GM21423 (cell line): ENCODE measurements around the gene ULK4.
A peak's percentile ranks its signal among the peaks of the same experiment; 100 is the strongest.
"Not testable (repeated sequence)": the region's sequence is repeated elsewhere in the genome, so short reads cannot be mapped to it uniquely, and the experiment has no call there.

Source experiments
- ATAC-seq: cut with Tn5 transposase; IDR thresholded peaks from one replicate; pipeline ENCODE4 v1.9.1; 2021; ENCODE audit warnings: mild to moderate bottlenecking, moderate library complexity; ENCODE audit not compliant: unreplicated experiment

The ULK4 gene

GRCh38 chr3:41960826-41961750 is 815 bp downstream of the ULK4 start:
- ATAC-seq = peak; percentile 17

DNA sequence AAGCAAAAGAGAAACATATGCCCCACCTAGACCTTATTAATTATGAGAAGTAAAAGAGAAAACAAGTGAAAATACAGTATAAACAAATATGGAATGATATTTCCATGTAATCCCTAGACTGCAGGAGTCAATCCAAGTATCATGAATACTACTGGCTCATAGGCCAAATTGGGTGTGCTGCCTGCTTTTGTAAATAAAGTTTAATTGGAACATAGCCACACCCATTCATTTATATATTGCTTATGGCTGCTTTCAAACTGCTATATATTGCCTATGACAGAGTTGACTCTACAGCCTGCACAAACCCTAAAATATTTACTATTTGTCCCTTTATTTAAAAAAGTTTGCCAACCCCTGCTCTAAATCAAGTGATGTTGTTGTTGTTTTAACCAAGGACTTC is 5.3 kb downstream of the ULK4 start:
- no peak for ATAC-seq

GRCh38 chr3:41955192-41955591 is 6.7 kb downstream of the ULK4 start:
- no peak for ATAC-seq

DNA sequence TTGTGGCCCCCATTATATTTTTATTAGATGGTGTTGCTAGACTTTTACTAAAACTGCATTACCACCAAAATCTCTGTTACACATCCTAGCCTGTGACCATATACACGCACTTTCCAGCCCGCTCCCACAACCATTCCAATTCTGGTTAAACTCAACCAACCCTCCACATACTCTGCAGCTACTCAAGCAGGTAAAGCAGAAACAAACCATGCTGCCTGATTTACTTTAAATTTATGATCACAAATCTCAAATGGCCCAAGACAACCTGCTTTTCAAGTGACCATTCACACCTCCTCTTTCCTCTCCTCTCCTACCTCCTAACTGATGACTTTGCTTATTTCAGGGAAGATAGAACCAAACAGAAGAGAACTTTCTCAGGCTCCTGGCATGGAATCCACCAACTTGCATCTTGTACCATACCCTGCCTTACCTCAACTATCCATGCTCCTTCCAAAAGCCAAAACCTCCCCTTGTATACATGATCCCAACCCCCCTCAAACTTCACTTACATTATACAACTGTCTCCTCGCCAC is 18.5 kb downstream of the ULK4 start:
- no peak for ATAC-seq

- ATAC-seq = no peak
Observed at GRCh38 chr3:41940393-41940792, 21.5 kb downstream of the ULK4 start.

DNA sequence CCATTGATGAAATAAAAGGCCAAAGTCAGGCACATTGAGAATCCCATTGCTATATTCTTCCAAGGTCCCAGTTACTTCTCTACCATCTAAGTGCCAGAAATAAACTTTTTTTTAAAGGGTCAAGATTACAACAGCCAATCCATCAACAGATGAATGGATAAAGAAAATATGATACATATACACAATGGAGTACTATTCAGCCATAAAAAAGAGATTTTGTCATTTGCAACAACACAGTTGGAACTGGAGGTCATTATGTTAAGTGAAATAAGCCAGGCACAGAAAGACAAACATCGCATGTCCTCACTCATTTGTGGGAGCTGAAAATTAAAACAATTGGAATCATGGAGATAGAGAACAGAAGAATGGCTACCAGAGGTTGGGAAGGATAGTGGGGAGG is 25.5 kb downstream of the ULK4 start:
- ATAC-seq = no peak

- no peak for ATAC-seq
Observed at GRCh38 chr3:41933154-41933676, 28.7 kb downstream of the ULK4 start.

GRCh38 chr3:41932464-41932863 is 29.4 kb downstream of the ULK4 start:
- no peak for ATAC-seq

GRCh38 chr3:41920406-41920965 is 41.4 kb downstream of the ULK4 start:
- ATAC-seq = no peak

GRCh38 chr3:41915353-41915752 is 46.5 kb downstream of the ULK4 start:
- ATAC-seq = no peak

DNA sequence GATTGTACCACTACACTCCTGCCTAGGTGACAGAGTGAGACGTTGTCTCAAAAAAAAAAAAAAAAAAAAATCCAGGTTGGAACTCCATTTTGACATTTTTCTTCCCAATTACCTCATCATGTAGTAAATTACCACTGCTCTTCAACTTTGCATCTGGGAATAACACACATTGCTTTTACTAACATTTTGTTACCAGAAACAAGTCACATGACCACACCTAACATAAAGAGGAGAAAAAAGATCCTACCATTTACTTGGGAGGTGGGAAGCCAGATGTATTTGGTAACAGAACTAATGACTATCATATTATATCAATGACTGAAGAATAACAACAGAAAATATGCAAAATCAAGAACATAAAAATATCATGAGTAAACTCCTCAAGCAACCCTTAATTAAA is 49.6 kb downstream of the ULK4 start:
- no peak for ATAC-seq

GRCh38 chr3:41907330-41908073 is 54.4 kb downstream of the ULK4 start:
- ATAC-seq = no peak

DNA sequence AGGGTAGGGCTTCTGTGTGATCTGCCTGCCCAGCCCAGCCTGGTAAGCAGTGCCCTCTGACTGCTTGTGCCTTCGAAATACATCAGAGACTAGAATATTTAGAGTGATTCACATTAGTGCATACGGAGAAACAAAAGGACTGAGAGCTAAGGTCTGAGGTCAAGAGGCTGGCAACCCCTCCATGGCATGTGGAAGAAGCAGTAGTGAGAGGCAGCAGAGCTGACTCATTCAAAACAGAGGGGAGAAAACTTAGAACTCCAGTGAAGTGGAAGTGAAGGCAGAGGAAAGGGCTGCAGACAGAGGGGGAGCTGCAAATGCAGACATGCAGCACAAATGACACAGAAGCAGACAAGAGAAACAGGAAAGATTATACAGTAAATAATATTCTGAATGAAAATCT is 61.6 kb downstream of the ULK4 start:
- ATAC-seq = no peak

- no peak for ATAC-seq
Observed at GRCh38 chr3:41898631-41899030, 63.3 kb downstream of the ULK4 start.

DNA sequence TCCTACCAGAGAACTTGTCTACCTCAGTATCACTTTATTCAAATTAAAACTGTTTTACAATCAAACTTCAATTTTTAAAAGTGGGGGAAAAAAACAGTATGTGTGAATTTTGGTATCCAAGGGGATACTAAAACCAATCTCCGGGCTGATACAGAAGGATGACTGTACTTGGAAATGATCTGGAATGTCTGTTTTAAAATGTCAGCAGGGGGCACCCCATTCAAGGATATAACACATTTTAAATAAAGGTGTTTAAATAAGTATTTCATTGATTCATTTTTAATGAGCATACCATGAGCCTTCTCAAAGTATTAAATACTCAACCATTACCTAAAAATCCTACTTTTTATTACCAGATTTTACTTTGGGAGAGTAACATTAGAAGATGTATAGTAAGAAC is 67.9 kb downstream of the ULK4 start:
- no peak for ATAC-seq

GRCh38 chr3:41888368-41889076 is 73.4 kb downstream of the ULK4 start:
- ATAC-seq = no peak

DNA sequence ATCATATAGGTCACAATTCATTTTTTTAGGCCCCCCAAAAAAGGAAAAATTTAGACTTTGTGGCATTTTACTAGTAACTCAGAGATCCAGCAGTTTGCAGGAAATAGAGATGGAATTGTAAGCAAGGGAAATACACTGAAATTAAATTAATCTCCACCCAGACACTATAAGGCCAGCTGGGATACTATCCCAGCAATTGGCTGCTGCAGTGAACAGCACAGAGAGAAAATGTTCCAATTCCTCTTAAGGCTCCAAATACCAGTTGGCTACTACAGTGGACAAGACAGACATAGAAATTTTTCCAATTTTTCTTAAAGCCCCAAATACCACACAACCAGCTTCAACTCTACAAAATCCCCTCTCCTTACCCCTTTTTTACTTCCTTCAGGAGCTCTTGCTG is 78.9 kb downstream of the ULK4 start:
- ATAC-seq = no peak

DNA sequence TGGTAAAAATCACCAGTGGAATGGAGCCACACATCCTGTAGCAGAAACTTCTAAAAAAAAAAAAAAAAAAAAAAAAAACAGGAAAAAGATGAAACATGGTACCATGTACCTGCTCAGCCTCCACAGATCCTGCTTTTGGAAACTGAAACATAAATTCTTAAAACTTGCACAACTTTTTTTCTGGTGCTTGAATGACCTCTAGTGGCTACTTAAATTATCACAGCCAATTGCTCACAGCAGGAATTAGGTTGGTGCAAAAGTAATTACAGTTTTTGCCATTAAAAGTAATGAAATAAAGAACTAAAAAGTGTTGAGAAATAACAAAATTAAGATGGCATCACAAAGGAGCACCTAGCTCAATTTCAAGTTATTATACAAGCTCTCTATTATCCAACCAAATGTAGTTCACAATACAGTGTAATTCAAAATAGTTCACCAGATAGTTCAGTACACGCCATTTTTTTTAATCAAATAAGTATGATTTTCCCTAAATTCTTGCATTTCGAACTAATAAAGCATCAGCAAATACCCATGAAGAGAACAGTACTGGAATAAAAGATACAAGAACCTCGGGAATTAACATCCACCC is 80.6 kb downstream of the ULK4 start:
- ATAC-seq = no peak

DNA sequence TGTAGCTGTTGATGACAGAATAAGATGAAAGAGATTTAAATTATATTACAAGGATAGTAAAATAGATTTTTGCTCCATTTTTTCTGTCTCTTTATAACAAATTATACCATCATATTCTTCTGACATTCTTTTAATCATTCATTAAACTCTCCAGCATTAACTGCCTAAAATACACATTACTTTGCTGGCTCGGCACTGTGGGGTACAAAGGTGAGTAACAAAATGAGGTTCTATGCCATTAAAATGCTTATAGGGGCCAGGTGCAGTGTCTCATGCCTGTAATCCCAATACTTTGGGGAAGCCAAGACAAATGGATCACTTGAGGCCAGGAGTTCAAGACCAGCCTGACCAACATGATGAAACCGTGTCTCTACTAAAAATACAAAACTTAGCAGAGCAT is 81.5 kb downstream of the ULK4 start:
- ATAC-seq = no peak

DNA sequence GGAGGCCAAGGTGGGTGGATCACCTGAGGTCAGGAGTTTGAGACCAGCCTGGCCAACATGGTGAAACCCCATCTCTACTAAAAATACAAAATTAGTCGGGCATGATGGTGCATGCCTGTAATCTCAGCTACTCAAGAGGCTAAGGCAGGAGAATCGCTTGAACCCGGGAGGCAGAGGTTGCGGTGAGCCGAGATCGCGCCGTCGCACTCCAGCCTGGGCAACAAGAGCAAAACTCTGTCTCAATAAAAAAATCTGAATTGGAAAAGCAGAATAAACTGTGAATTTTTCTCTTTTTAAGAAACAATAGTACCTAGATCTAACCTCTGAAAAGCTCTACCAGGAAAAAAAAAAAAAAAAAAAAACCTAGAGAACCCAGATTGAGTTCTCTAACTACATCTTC is 84.2 kb downstream of the ULK4 start:
- ATAC-seq = not testable (repeated sequence)
